ENCODE data around the gene MTERF4. TPM values are rescaled to one million over a fixed set of nuclear protein-coding genes. Genes with fewer than 3 reads are reported as not detected.
"Not testable (repeated sequence)": the region's sequence is repeated elsewhere in the genome, so short reads cannot be mapped to it uniquely, and the experiment has no call there.

MTERF4 gene
- total RNA-seq, 1 experiment from 2014 or later = 32.4 TPM

- H3K4me3 ChIP-seq (ENCODE audit: insufficient read depth, low read depth, low read length); DNase-seq; H3K27me3 ChIP-seq (ENCODE audit: control insufficient read depth, insufficient read depth, low read length): not testable (repeated sequence)
- H3K36me3 ChIP-seq (replicated peaks; ENCODE audit: control insufficient read depth, insufficient read depth, low read length) = peaks cover 16% of the 10 kb centered on the region
These were observed 8.8 kb downstream of the MTERF4 start for GRCh38 chr2:241093133-241093781.

- H3K4me3 ChIP-seq (ENCODE audit: insufficient read depth, low read depth, low read length) = no peak overlapping the region
- H3K27me3 ChIP-seq (ENCODE audit: control insufficient read depth, insufficient read depth, low read length) = no peaks in the 10 kb centered on the region
- H3K36me3 ChIP-seq (replicated peaks; ENCODE audit: control insufficient read depth, insufficient read depth, low read length) = peaks cover 16% of the 10 kb centered on the region
These were observed 9.4 kb downstream of the MTERF4 start for GRCh38 chr2:241092677-241093076.

GRCh38 chr2:241091734-241092445, 10.2 kb downstream of the MTERF4 start:
- H3K36me3 ChIP-seq (replicated peaks; ENCODE audit: control insufficient read depth, insufficient read depth, low read length) = peaks cover 14% of the 10 kb centered on the region
- H3K27me3 ChIP-seq (ENCODE audit: control insufficient read depth, insufficient read depth, low read length) = no peaks in the 10 kb centered on the region
- no peak for DNase-seq
- no peak overlapping the region for H3K4me3 ChIP-seq (ENCODE audit: insufficient read depth, low read depth, low read length)

More at GRCh38 chr2:241092677-241093076, 9.4 kb downstream of the MTERF4 start:
- no peak for DNase-seq

DNA sequence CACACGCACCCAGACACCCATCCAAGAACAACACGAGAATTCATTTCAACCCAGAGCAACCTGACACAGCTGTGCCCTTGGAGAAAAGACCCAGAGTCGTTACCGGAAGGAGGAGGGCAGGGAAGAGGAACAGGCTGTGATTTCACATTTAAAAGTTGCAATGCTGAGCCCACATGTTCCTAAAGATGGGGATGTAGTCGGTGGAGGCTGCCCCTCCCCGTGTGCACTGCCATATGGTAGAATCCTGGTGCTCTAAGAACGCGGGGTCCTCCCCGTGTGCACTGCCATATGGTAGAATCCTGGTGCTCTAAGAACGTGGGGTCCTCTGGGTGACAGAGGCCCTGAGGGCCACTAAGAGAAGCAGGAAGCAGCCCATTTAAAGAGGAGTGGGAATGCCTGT, 10.9 kb downstream of the MTERF4 start:
- H3K27me3 ChIP-seq (ENCODE audit: control insufficient read depth, insufficient read depth, low read length) = no peaks in the 10 kb centered on the region
- H3K4me3 ChIP-seq (ENCODE audit: insufficient read depth, low read depth, low read length) = no peak overlapping the region
- no peak for DNase-seq
- peaks cover 14% of the 10 kb centered on the region for H3K36me3 ChIP-seq (replicated peaks; ENCODE audit: control insufficient read depth, insufficient read depth, low read length)

DNA sequence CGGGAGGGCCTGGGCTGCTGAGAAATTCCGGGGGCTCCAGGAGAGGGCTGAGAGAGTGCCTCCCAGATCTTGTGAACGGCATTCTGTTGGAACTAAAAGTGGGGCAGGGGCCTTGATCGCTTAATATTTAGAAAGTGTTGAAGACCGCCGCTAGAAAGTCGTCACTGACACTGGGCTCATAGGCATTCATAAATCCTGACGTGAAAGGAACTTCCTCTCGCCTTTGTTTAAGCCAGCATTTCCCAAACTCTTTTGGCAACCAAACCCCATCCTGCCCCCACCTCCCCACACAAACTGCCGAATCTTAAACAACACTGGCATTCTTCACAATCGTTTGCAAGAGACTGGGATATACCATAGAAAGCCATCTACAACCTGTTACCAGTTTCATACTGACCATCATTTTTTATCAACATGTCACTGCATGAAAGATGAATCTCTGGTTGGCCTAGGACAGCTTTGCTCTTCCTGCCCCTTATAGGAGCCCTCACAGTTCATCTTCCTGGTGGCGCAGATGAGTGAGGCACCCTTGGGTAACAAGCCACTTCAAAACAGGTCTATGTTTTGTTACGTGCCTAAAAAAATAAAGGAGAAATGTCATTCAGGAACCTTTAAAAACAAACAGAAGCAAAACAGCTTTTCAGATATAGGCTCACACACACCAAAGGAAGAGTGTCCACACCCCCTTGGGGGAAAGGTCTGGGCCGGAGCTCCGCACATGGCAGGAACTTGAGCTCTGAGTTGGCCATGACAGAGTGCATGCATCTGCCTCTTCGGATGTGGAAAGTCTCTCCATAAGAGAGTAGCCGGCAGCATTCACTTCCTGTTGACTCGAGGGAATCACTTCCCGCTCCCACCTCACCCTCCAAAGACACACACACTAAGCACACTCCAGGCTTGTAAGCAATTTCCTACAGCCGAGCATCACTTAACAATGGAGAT, 13.0 kb downstream of the MTERF4 start:
- no peaks in the 10 kb centered on the region for H3K27me3 ChIP-seq (ENCODE audit: control insufficient read depth, insufficient read depth, low read length)
- DNase-seq = no peak
- H3K36me3 ChIP-seq (replicated peaks; ENCODE audit: control insufficient read depth, insufficient read depth, low read length) = peaks cover 10% of the 10 kb centered on the region
- H3K4me3 ChIP-seq (ENCODE audit: insufficient read depth, low read depth, low read length) = no peak overlapping the region

GRCh38 chr2:241088376-241088775, 13.7 kb downstream of the MTERF4 start:
- no peak overlapping the region for H3K4me3 ChIP-seq (ENCODE audit: insufficient read depth, low read depth, low read length)
- no peaks in the 10 kb centered on the region for H3K27me3 ChIP-seq (ENCODE audit: control insufficient read depth, insufficient read depth, low read length)
- H3K36me3 ChIP-seq (replicated peaks; ENCODE audit: control insufficient read depth, insufficient read depth, low read length) = peaks cover 10% of the 10 kb centered on the region
- DNase-seq = no peak

DNA sequence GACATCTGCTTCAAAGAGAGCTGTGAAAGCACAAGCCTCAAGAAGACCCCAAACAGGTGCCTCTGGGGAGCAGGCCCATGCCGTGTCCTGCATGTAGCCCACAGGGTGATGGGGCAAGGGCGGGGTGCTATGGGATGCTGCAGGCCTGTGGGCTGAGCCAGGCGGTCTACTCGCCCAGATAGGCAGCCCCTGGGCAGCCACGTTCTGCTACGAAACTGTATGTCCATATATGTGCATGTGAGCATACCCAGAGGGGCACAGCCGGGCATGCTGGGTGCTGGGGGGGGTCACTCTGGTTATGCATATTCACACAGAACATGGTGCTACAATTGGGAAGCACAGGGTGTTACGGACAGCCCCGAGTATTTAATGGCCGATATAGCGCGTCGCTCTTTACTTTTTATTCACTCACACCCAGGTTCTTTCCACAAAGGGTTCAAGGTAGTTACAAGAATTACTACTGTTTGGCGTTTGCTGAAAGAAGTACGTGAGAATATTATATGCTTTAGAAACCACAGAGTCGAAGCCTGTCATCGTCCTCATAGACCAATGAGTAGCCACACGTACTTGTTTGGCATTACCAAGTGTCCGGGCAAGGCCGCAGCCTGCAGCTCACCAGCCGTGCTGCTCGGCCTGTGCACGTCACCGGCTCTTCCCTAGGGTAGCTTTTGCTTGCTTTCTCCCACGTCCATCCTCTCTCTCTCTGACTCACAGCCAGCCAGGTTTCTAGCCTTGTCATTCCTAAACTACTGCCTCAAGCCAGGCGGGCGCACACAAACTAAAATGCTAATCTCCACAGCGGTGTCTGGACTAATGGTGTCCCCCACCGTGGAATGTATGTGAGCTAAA, 14.4 kb downstream of the MTERF4 start:
- no peak for DNase-seq
- peaks cover 10% of the 10 kb centered on the region for H3K36me3 ChIP-seq (replicated peaks; ENCODE audit: control insufficient read depth, insufficient read depth, low read length)
- H3K27me3 ChIP-seq (ENCODE audit: control insufficient read depth, insufficient read depth, low read length) = no peaks in the 10 kb centered on the region
- no peak overlapping the region for H3K4me3 ChIP-seq (ENCODE audit: insufficient read depth, low read depth, low read length)

- Histone ChIP-seq H3K27me3 (ENCODE audit: control insufficient read depth, insufficient read depth, low read length) (no peaks in the 10 kb centered on the region), H3K36me3 (replicated peaks; ENCODE audit: control insufficient read depth, insufficient read depth, low read length) (peaks cover 7% of the 10 kb centered on the region), H3K4me3 (ENCODE audit: insufficient read depth, low read depth, low read length) (no peak overlapping the region)
- no peak for DNase-seq
These were observed 17.1 kb downstream of the MTERF4 start for GRCh38 chr2:241084856-241085444.

GRCh38 chr2:241083091-241083415, 19.0 kb downstream of the MTERF4 start:
- H3K27me3 ChIP-seq (ENCODE audit: control insufficient read depth, insufficient read depth, low read length) = no peaks in the 10 kb centered on the region
- no peaks in the 10 kb centered on the region for H3K36me3 ChIP-seq (replicated peaks; ENCODE audit: control insufficient read depth, insufficient read depth, low read length)
- DNase-seq = peak; percentile 32
- no peak overlapping the region for H3K4me3 ChIP-seq (ENCODE audit: insufficient read depth, low read depth, low read length)

DNA sequence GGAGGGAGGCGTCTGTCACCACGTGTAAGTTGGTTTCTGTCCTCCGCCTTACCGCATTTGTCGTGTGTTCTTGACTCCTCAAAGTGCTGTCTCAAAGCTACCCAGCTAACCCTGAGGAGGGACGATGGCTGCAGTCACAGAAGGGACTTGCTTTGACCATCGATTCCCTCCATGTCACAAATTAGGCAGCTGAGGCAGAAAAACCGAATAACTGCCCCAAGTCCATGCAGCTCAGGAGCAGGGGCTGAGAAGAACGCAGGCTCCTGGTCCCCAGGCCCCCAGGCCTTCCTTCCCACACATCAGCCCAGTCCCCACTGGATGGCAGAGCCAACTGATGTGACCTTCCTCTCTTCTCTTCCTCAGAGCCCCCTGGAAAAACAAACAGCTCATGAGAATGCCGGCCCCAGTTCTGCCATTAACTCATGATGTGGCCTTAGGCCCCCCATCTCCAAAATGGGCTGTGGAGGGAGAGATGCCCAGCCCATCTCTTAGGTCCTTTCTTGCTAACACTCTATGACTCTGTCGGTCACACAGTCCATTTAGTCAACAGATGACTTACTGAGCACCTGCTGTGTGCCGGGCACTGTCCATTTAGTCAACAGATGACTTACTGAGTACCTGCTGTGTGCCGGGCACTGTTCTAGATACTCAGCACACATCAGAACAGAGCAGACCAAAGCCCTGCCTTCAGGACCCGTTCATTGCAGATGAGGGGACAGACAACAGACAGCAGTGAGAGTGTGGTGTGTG, 19.6 kb downstream of the MTERF4 start:
- DNase-seq = peak; percentile 27
- Histone ChIP-seq H3K36me3 (replicated peaks; ENCODE audit: control insufficient read depth, insufficient read depth, low read length) (no peaks in the 10 kb centered on the region), H3K27me3 (ENCODE audit: control insufficient read depth, insufficient read depth, low read length) (no peaks in the 10 kb centered on the region), H3K4me3 (ENCODE audit: insufficient read depth, low read depth, low read length) (no peak overlapping the region)

GRCh38 chr2:241081643-241082340, 20.3 kb downstream of the MTERF4 start:
- no peak overlapping the region for H3K4me3 ChIP-seq (ENCODE audit: insufficient read depth, low read depth, low read length)
- DNase-seq = peak; percentile 59
- no peaks in the 10 kb centered on the region for H3K36me3 ChIP-seq (replicated peaks; ENCODE audit: control insufficient read depth, insufficient read depth, low read length)
- no peaks in the 10 kb centered on the region for H3K27me3 ChIP-seq (ENCODE audit: control insufficient read depth, insufficient read depth, low read length)

GRCh38 chr2:241081190-241081642, 20.9 kb downstream of the MTERF4 start:
- Histone ChIP-seq H3K36me3 (replicated peaks; ENCODE audit: control insufficient read depth, insufficient read depth, low read length) (no peaks in the 10 kb centered on the region), H3K4me3 (ENCODE audit: insufficient read depth, low read depth, low read length) (no peak overlapping the region), H3K27me3 (ENCODE audit: control insufficient read depth, insufficient read depth, low read length) (no peaks in the 10 kb centered on the region)
- DNase-seq = peak; percentile 59
